GM12865 (cell line): Measurements from ENCODE around the gene IL17RA.
A peak's percentile ranks its signal among the peaks of the same experiment; 100 is the strongest.

Source experiments
- DNase-seq: peaks from one replicate; pipeline ENCODE4 v3.0.0; 2010; ENCODE audit warnings: low read depth
- H3K4me3 ChIP-seq: 2 replicates; pipeline ENCODE4 v1.5.1; 2011; ENCODE audit warnings: mild to moderate bottlenecking, low read depth, low read length, control low read depth
- CTCF ChIP-seq: IDR thresholded peaks from 2 replicates; pipeline ENCODE4 v1.5.1; 2011; ENCODE audit warnings: low read length, control low read depth, low read depth, inconsistent platforms; ENCODE audit not compliant: insufficient read depth; ENCODE audit errors: missing control alignments

IL17RA gene

GRCh38 chr22:17091851-17092250 is 7.1 kb downstream of the IL17RA start:
- no peak for DNase-seq
- H3K4me3 ChIP-seq: no peak overlapping the region
- TF ChIP-seq CTCF: no peak

- no peak overlapping the region for H3K4me3 ChIP-seq
- TF ChIP-seq CTCF: no peak
- no peak for DNase-seq
Observed at GRCh38 chr22:17093081-17093480, 8.3 kb downstream of the IL17RA start.

- no peak overlapping the region for H3K4me3 ChIP-seq
- DNase-seq: no peak
- no peak for TF ChIP-seq CTCF
Observed at GRCh38 chr22:17095538-17095937, 10.7 kb downstream of the IL17RA start.

GRCh38 chr22:17096071-17096470 is 11.3 kb downstream of the IL17RA start:
- H3K4me3 ChIP-seq: no peak overlapping the region
- TF ChIP-seq CTCF: no peak
- DNase-seq: no peak

GRCh38 chr22:17097062-17097461 is 12.3 kb downstream of the IL17RA start:
- no peak for DNase-seq
- H3K4me3 ChIP-seq: no peak overlapping the region
- TF ChIP-seq CTCF: no peak

- no peak overlapping the region for H3K4me3 ChIP-seq
- DNase-seq: no peak
- no peak for TF ChIP-seq CTCF
Observed at GRCh38 chr22:17097701-17098100, 12.9 kb downstream of the IL17RA start.

- H3K4me3 ChIP-seq: no peak overlapping the region
- TF ChIP-seq CTCF: no peak
- peak; percentile 28 for DNase-seq
Observed at GRCh38 chr22:17098379-17098819, 13.6 kb downstream of the IL17RA start.
